ENCODE results near the gene ARAP2. TPM values are rescaled to one million over a fixed set of nuclear protein-coding genes. Genes with fewer than 3 reads are reported as not detected.
"Not testable (repeated sequence)": the region's sequence is repeated elsewhere in the genome, so short reads cannot be mapped to it uniquely, and the experiment has no call there.

The ARAP2 gene
- total RNA-seq, 3 donors from 2014 or later (not counting 1 experiment from before 2014, with no cell fraction given): 199 to 295 (median 270) TPM

GRCh38 chr4:36187723-36188333 lies 56.5 kb downstream of the ARAP2 start:
- Mint-ChIP-seq H3K9me3 (peaks cover 0 to 2% of the 10 kb centered on the region in 2 donors), H3K27ac (peak overlapping the region; percentile 81 to 87), H3K4me3 (no peak overlapping the region), H3K27me3 (ENCODE audit: low read depth in 2 of 2) (no peaks in the 10 kb centered on the region), H3K4me1 (peaks cover 50 to 54% of the 10 kb centered on the region in 2 donors), H3K36me3 (peaks cover 5% of the 10 kb centered on the region)
- Histone ChIP-seq H3K36me3 (ENCODE audit: control insufficient read depth, insufficient read depth, low read length) (peaks cover 35% of the 10 kb centered on the region), H3K4me1 (ENCODE audit: control insufficient read depth, insufficient read depth, low read length) (peaks cover 15% of the 10 kb centered on the region), H3K4me3 (ENCODE audit: low read length) (no peak overlapping the region), H3K9me3 (ENCODE audit: control insufficient read depth, insufficient read depth, low read length) (no peaks in the 10 kb centered on the region), H3K27ac (ENCODE audit: low read length) (peak overlapping the region; percentile 10), H3K27me3 (ENCODE audit: control insufficient read depth, insufficient read depth, low read length) (no peaks in the 10 kb centered on the region)
- WGBS (ENCODE audit: insufficient coverage): 70% methylated on average over 4 of the region's 4 CpGs
- intact Hi-C loops (cut with micrococcal nuclease): loop anchor here (10.0 kb wide), 1 partner anchor 253 kb away; no protein-coding TSS in a partner anchor
- no peak for ATAC-seq
- peak; percentile 84 for TF ChIP-seq CTCF (IDR thresholded peaks at IDR 0.05)
- DNase-seq: peak in 1 of 2 donors; percentile 56

GRCh38 chr4:36183665-36184393 lies 60.5 kb downstream of the ARAP2 start:
- Mint-ChIP-seq H3K27ac (peak overlapping the region in 1 of 2 donors; percentile 22), H3K9me3 (no peaks in the 10 kb centered on the region), H3K27me3 (ENCODE audit: low read depth in 2 of 2) (no peaks in the 10 kb centered on the region), H3K4me1 (peaks cover 39 to 43% of the 10 kb centered on the region in 2 donors), H3K4me3 (no peak overlapping the region), H3K36me3 (peaks cover 12% of the 10 kb centered on the region)
- no peaks in the 10 kb centered on the region for H3K27me3 ChIP-seq (ENCODE audit: control insufficient read depth, insufficient read depth, low read length)
- peaks cover 52% of the 10 kb centered on the region for H3K36me3 ChIP-seq (ENCODE audit: control insufficient read depth, insufficient read depth, low read length)
- ATAC-seq (no peak), DNase-seq (no peak)
- WGBS (ENCODE audit: insufficient coverage): 100% methylated on average over 1 of the region's 5 CpGs
- H3K4me1 ChIP-seq (ENCODE audit: control insufficient read depth, insufficient read depth, low read length): no peaks in the 10 kb centered on the region
- H3K9me3 ChIP-seq (ENCODE audit: control insufficient read depth, insufficient read depth, low read length): no peaks in the 10 kb centered on the region
- no peak for TF ChIP-seq CTCF (IDR thresholded peaks at IDR 0.05)
- intact Hi-C loops (cut with micrococcal nuclease): loop anchor here (10.0 kb wide), 1 partner anchor 249 kb away; no protein-coding TSS in a partner anchor
- no peak overlapping the region for H3K4me3 ChIP-seq (ENCODE audit: low read length)
- no peak overlapping the region for H3K27ac ChIP-seq (ENCODE audit: low read length)

- H3K4me3 ChIP-seq (ENCODE audit: low read length): no peak overlapping the region
- no peak for TF ChIP-seq CTCF (IDR thresholded peaks at IDR 0.05)
- H3K36me3 Mint-ChIP-seq: peaks cover 12% of the 10 kb centered on the region
- no peaks in the 10 kb centered on the region for H3K27me3 Mint-ChIP-seq (ENCODE audit: low read depth in 2 of 2)
- no peaks in the 10 kb centered on the region for H3K9me3 ChIP-seq (ENCODE audit: control insufficient read depth, insufficient read depth, low read length)
- H3K27ac ChIP-seq (ENCODE audit: low read length): no peak overlapping the region
- H3K4me1 Mint-ChIP-seq: peaks cover 39 to 42% of the 10 kb centered on the region in 2 donors
- H3K9me3 Mint-ChIP-seq: no peaks in the 10 kb centered on the region
- no peaks in the 10 kb centered on the region for H3K27me3 ChIP-seq (ENCODE audit: control insufficient read depth, insufficient read depth, low read length)
- 76% methylated on average over 3 of the region's 3 CpGs for WGBS (ENCODE audit: insufficient coverage)
- no peak overlapping the region for H3K4me3 Mint-ChIP-seq
- no peaks in the 10 kb centered on the region for H3K4me1 ChIP-seq (ENCODE audit: control insufficient read depth, insufficient read depth, low read length)
- no peak for ATAC-seq
- DNase-seq: no peak
- H3K36me3 ChIP-seq (ENCODE audit: control insufficient read depth, insufficient read depth, low read length): peaks cover 58% of the 10 kb centered on the region
- intact Hi-C loops (cut with micrococcal nuclease): loop anchor here (10.0 kb wide), 1 partner anchor 248 kb away; no protein-coding TSS in a partner anchor
- no peak overlapping the region for H3K27ac Mint-ChIP-seq
Observed at GRCh38 chr4:36183232-36183631, 61.1 kb downstream of the ARAP2 start.

DNA sequence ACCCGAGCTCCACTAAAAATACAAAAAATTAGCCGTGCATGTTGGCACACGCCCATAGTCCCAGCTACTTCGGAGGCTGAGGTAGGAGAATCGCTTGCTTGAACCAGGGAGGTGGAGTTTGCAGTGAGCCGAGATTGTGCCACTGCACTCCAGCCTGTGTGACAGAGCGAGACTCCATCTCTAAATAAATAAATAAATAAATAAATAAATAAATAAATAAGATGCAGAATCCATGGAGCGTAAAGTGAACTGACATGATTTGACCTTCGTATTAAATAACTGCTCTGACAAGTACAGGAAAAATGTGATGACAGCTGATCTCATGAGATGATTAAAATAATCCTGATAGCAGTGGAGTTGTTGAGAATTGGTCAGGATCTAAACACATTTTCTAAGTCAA lies 62.0 kb downstream of the ARAP2 start:
- ATAC-seq; H3K9me3 ChIP-seq (ENCODE audit: control insufficient read depth, insufficient read depth, low read length); DNase-seq; H3K27me3 Mint-ChIP-seq (ENCODE audit: low read depth in 2 of 2); H3K9me3 Mint-ChIP-seq; H3K4me3 ChIP-seq (ENCODE audit: low read length); H3K4me3 Mint-ChIP-seq; H3K27ac ChIP-seq (ENCODE audit: low read length); H3K27me3 ChIP-seq (ENCODE audit: control insufficient read depth, insufficient read depth, low read length); H3K4me1 ChIP-seq (ENCODE audit: control insufficient read depth, insufficient read depth, low read length): not testable (repeated sequence)
- peaks cover 32 to 35% of the 10 kb centered on the region in 2 donors for H3K4me1 Mint-ChIP-seq
- H3K36me3 Mint-ChIP-seq: peaks cover 12% of the 10 kb centered on the region
- intact Hi-C loops (cut with micrococcal nuclease): loop anchor here (10.0 kb wide), 1 partner anchor 248 kb away; no protein-coding TSS in a partner anchor
- H3K36me3 ChIP-seq (ENCODE audit: control insufficient read depth, insufficient read depth, low read length): peaks cover 66% of the 10 kb centered on the region
- 98% methylated on average over 7 of the region's 9 CpGs for WGBS (ENCODE audit: insufficient coverage)
- H3K27ac Mint-ChIP-seq: peak overlapping the region; percentile 30 to 69

All from natural killer cell (primary cell).